Ishikawa (cell line): ENCODE data around the gene LY86.

ENCODE experiments used
- CEBPB ChIP-seq: IDR thresholded peaks from 2 replicates; pipeline ENCODE4 v1.6.1; 2012
- CREB1 ChIP-seq: IDR thresholded peaks from 2 replicates; pipeline ENCODE4 v1.6.1; 2012; ENCODE audit warnings: low read depth
- EGR1 ChIP-seq: IDR thresholded peaks from 2 replicates; pipeline ENCODE4 v1.6.1; 2012
- EP300 ChIP-seq: IDR thresholded peaks from 2 replicates; pipeline ENCODE4 v1.6.1; 2012; ENCODE audit warnings: borderline replicate concordance
- FOXM1 ChIP-seq: IDR thresholded peaks from 2 replicates; pipeline ENCODE4 v1.6.1; 2012; ENCODE audit warnings: low read depth, borderline replicate concordance
- NFIC ChIP-seq: IDR thresholded peaks from 2 replicates; pipeline ENCODE4 v1.6.1; 2012
- RAD21 ChIP-seq: IDR thresholded peaks from 2 replicates; pipeline ENCODE4 v1.6.1; 2012; ENCODE audit warnings: low read depth
- REST ChIP-seq: IDR thresholded peaks from 2 replicates; pipeline ENCODE4 v1.6.1; 2012; ENCODE audit warnings: low read depth, mild to moderate bottlenecking
- TAF1 ChIP-seq: IDR thresholded peaks from 2 replicates; pipeline ENCODE4 v1.6.1; 2012; ENCODE audit warnings: low read depth, mild to moderate bottlenecking
- TCF12 ChIP-seq: IDR thresholded peaks from 2 replicates; pipeline ENCODE4 v1.6.1; 2012; ENCODE audit warnings: low read depth
- TEAD4 ChIP-seq: IDR thresholded peaks from 2 replicates; pipeline ENCODE4 v1.6.1; 2012
- USF1 ChIP-seq: IDR thresholded peaks from 2 replicates; pipeline ENCODE4 v1.6.1; 2012
- YY1 ChIP-seq: IDR thresholded peaks from 2 replicates; pipeline ENCODE4 v1.6.1; 2012; ENCODE audit warnings: low read depth
- ZBTB7A ChIP-seq: IDR thresholded peaks from 2 replicates; pipeline ENCODE4 v1.6.1; 2012; ENCODE audit warnings: low read depth
- TF ChIP-seq, protein P1 (sequence below): IDR thresholded peaks from 2 replicates; pipeline ENCODE4 v1.6.1; 2012

The LY86 gene

DNA sequence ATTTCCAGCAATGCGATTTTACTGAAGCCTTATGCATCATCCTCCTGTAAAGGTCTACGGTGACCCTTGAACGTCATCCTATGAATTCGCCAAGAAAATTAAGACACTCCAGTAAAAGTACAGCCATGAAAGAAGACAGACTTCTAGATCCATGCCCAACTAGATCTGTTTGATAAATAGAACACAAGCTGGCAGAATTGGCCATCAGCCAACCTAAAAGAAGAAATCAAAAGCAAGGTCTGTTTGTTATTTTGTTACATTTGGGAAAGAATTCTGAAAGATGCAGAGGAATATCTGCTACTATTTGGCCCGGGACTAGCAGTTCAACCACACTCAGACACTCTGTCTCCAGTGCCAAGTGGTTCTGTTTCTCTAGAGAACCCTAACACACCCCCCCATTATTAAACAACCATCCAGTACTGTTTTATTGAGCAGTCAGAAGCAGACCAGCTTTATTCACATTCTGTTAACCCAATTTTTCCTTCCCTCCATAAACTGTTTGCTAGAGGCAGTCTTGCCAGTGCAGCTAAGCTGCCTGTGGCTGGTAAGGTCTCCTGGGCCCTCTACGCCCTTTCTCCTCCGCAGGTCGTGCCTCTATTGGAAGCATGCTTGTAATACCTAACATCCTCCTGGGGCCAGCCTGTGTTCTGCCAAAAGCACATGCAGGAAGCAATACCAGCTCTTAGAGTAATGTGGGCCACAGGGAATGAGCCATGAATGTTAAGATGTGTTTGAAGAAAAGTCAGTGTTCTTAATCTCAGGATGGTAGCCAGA lies 30.7 kb downstream of the LY86 start:
- TF ChIP-seq EGR1, result no peak

DNA sequence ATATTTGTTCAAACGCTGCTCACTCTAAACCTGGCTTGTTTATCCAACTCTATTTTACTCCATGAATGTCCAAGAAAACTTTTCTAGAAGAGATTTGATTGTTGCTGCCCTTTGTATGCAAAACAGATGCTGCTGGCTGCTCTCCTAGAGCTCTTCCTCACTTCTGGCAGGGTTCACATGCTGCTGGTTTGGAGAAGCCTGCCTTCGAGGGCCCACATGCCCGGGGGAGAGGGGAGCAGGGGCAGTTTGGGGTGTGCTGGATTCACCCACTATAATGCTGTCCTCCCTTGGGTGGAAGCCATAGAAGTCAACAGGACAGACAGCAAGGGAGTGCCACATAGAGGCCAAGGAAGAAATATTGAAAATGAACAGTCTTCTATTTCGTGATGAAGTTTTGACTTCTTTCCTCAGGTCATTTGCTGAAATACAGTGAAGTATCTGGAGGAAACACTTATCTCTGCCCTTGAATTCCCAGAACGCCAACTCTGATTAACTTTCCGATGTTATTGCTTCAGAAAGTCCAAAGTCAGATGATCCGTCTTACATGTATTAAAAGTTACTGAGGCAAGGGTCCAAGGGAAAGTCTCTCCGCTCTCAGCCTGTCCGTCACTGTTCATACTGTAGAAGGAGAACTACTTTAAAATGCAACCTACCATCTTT lies 32.4 kb downstream of the LY86 start:
- TF ChIP-seq TAF1 (no peak), USF1 (no peak), EGR1 (no peak), YY1 (no peak), CEBPB (no peak), EP300 (no peak), FOXM1 (no peak), NFIC (no peak)
- TF ChIP-seq, protein P1, sequence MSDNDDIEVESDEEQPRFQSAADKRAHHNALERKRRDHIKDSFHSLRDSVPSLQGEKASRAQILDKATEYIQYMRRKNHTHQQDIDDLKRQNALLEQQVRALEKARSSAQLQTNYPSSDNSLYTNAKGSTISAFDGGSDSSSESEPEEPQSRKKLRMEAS, result no peak

DNA sequence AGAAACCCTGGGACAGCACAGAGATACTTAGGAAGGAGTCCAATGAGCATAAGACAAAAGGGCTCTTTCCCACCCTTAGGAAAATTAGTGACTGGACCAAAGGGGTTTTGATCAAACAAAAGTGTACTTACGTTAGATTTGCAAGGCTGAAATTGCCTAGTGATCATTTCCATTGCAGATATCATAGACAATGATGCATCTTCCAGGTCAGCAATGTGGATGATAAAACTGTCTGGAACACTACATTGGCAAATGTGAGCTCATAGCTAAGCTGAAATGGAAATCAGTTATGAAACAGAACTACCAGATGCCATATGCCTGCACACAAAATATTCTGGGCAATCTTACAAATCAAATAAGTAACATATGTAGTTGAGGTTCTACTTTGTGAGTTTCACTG lies 34.0 kb downstream of the LY86 start:
- no peak for TF ChIP-seq USF1

- TF ChIP-seq USF1 (no peak), TEAD4 (no peak), EGR1 (no peak), CEBPB (no peak), RAD21 (no peak), REST (no peak), EP300 (no peak), FOXM1 (no peak)
These were observed 35.0 kb downstream of the LY86 start for GRCh38 chr6:6623553-6623952.

- no peak for TF ChIP-seq TAF1
- TF ChIP-seq CREB1, result no peak
- TF ChIP-seq FOXM1, result no peak
- TF ChIP-seq CEBPB, result no peak
- TF ChIP-seq EGR1, result no peak
These were observed 35.9 kb downstream of the LY86 start for GRCh38 chr6:6624269-6624990.

- TF ChIP-seq, protein P1, result no peak
- TF ChIP-seq FOXM1 (no peak), CEBPB (no peak), EGR1 (no peak), REST (no peak), ZBTB7A (no peak), CREB1 (no peak), YY1 (no peak), EP300 (no peak), TCF12 (no peak), NFIC (no peak), USF1 (no peak), TEAD4 (no peak), TAF1 (no peak), RAD21 (no peak)
These were observed 37.7 kb downstream of the LY86 start for GRCh38 chr6:6626187-6626586.
